AG04450 (cell line): ENCODE data around the gene UBE2H. TPM values are rescaled to one million over a fixed set of nuclear protein-coding genes. Genes with fewer than 3 reads are reported as not detected.

Experiments
- CTCF ChIA-PET: fragments of 300-600, 350-600 bp; formaldehyde crosslinking; extraction: SDS; loops from one replicate; lab custom pipeline; 2022; ENCODE audit warnings: antibody characterized with exemption, inconsistent platforms; lab: Charles Lee
- POLR2A ChIA-PET: fragments of 350-600 bp; formaldehyde crosslinking; extraction: SDS; loops from one replicate; lab custom pipeline; 2021; ENCODE audit warnings: antibody characterized with exemption, inconsistent platforms; lab: Yijun Ruan, JAX
- DNase-seq: peaks from one replicate; pipeline ENCODE4 v3.0.0-alpha.2; 2011; ENCODE audit warnings: low read depth, low spot score
- H3K27ac ChIP-seq: one replicate; pipeline ENCODE4 v1.5.1; 2012; ENCODE audit warnings: low read depth, low read length, control low read depth
- H3K27me3 ChIP-seq: one replicate; pipeline ENCODE4 v1.6.0; 2012; ENCODE audit warnings: low read length; ENCODE audit not compliant: control insufficient read depth, insufficient read depth
- H3K4me3 ChIP-seq: 2 replicates; pipeline ENCODE4 v1.5.1; 2011; ENCODE audit warnings: mild to moderate bottlenecking, low read depth, low read length, control low read depth
- H3K9me3 ChIP-seq: 2 replicates; pipeline ENCODE4 v1.5.1; 2012; ENCODE audit warnings: low read length; ENCODE audit not compliant: control insufficient read depth, insufficient read depth
- polyA plus RNA-seq: library from polyadenylated mRNA; depleted of rRNA; stranded (reverse); fragments of >200 nt; gene quantifications from 2 replicates; pipeline ENCODE4 v1.2.3, GENCODE V29; 2011
- TF ChIP-seq, protein P1 (sequence below): IDR thresholded peaks from 2 replicates; pipeline ENCODE4 v1.5.1; 2011; ENCODE audit warnings: low read depth, low read length, control low read depth, inconsistent platforms

UBE2H gene
- polyA plus RNA-seq, 1 experiment = 180 TPM

DNA sequence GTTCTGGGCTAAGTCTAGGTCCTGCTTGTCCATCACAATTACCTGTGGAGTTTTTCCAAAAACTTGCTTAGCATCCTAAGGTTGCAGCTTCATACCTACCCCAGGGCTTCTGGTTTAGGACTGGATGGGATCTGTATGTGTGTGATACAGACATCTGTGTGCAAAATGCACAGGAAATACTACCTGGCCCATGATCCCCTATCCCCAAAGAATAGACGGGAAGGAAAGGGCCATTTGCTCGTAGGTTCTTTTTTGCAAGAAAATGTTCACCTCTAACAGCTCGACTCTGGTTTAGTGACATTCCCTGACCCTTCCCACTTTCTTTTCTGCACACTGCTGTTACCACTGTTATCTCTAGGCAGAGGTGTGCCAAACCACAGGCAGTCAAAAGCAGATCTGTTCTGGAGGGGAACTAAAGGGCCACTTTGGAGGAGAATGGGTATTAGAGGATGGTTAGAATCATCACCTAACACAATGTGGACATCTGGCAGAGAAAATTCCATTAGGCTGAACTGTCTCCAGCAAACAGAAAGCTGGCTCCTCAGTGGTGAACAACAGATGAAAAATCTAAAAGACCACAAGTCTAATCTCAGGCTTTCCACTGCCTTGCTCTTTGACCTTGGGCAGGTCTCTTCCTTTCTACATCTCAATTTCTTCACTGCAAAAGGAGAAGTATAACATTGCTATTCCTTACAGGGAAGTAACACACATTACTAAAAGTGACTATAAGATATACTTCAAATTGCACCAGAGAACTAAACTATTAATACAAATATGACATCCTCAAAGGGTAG lies 107.4 kb downstream of the UBE2H start:
- Histone ChIP-seq H3K9me3 (no peaks in the 10 kb centered on the region), H3K27ac (peak overlapping the region; percentile 88), H3K27me3 (no peaks in the 10 kb centered on the region), H3K4me3 (peak overlapping the region; percentile 7; the same call in 1 of the 2 replicates)
- CTCF ChIA-PET = no interaction called here
- POLR2A ChIA-PET = interaction anchor here (1.3 to 1.8 kb wide), 3 partner anchors 10 to 104 kb away, joined by 5 to 10 read pairs (median 5); no protein-coding TSS in a partner anchor
- DNase-seq = no peak
- TF ChIP-seq, protein P1, sequence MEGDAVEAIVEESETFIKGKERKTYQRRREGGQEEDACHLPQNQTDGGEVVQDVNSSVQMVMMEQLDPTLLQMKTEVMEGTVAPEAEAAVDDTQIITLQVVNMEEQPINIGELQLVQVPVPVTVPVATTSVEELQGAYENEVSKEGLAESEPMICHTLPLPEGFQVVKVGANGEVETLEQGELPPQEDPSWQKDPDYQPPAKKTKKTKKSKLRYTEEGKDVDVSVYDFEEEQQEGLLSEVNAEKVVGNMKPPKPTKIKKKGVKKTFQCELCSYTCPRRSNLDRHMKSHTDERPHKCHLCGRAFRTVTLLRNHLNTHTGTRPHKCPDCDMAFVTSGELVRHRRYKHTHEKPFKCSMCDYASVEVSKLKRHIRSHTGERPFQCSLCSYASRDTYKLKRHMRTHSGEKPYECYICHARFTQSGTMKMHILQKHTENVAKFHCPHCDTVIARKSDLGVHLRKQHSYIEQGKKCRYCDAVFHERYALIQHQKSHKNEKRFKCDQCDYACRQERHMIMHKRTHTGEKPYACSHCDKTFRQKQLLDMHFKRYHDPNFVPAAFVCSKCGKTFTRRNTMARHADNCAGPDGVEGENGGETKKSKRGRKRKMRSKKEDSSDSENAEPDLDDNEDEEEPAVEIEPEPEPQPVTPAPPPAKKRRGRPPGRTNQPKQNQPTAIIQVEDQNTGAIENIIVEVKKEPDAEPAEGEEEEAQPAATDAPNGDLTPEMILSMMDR = no peak

DNA sequence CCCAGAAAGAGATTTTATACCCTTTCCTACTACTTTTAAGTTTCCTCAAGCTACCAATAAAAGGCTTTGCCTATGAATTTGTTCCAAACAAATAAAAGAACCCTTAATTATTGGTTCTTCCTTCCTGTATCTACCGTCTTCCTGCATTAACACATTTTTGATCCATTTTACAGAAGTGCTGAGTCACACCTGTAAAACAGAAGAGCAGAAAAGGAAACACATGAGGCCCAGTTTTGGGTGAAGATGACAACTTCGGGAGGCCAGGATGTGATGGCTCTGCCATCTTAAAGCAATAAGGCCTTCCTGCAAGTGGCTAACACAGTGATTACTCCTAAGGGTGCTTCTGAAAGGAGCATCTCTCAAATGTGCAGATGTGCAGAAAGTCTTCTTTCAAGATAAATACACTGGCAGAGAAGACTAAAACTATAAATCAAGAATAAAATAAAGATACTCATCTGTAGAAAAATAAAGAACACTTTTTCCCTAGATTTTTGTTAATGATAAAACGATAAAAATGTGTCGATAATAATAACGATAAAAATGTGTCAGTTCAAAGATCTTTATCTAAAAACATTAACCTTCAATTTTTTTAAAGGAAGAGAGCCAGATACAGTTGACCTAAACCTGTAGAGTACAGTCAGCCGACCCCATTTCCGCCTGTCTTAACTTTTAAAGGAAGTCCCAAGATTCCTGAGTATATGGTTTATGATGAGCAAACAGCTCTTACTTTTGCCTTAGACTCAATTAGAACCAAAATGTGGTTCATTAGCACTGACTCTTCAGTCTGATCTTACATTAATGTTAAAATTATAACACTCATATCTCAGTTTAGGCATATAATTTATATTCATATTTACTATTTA lies 108.6 kb downstream of the UBE2H start:
- no peaks in the 10 kb centered on the region for H3K27me3 ChIP-seq
- H3K9me3 ChIP-seq = no peaks in the 10 kb centered on the region
- DNase-seq = no peak
- H3K27ac ChIP-seq = no peak overlapping the region
- ChIA-PET POLR2A (interaction anchor here (0.6 to 1.1 kb wide), 2 partner anchors 105 to 207 kb away, joined by 3 to 5 read pairs; no protein-coding TSS in a partner anchor), CTCF (interaction anchor here (2.0 kb wide), 1 partner anchor 19 kb away, joined by 5 read pairs; no protein-coding TSS in a partner anchor)
- TF ChIP-seq, protein P1 = no peak
- H3K4me3 ChIP-seq = no peak overlapping the region

DNA sequence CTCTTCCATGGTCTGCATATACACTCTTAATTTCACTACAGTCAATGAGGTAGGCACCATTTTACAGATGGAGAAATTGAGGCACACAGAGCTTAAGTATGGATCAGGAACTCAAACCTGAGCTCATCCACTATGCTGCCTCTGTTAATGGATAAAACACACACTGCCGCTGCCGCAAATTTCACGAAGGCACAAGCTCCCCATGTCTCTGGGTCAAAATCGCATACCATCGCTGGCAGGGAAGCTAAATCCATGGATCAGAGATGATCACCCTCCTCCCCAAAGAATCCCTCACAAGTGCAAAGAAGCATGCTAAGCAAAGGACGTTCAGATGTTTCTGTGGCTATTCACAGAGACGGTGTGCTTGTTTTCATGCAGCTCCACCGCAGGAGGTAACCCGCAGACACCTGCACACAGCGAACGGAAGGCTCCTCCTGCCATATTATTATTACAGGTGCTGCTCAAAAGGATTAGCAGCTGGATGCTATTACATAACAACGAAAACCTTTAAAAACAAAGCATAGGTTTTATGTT lies 109.3 kb downstream of the UBE2H start:
- ChIA-PET CTCF (interaction anchor here (2.0 kb wide), 1 partner anchor 18 kb away, joined by 5 read pairs; no protein-coding TSS in a partner anchor), POLR2A (interaction anchor here (1.1 kb wide), 1 partner anchor 105 kb away, joined by 5 read pairs; no protein-coding TSS in a partner anchor)
- no peaks in the 10 kb centered on the region for H3K9me3 ChIP-seq
- no peak overlapping the region for H3K4me3 ChIP-seq
- no peak for DNase-seq
- no peaks in the 10 kb centered on the region for H3K27me3 ChIP-seq
- TF ChIP-seq, protein P1 = no peak
- no peak overlapping the region for H3K27ac ChIP-seq

DNA sequence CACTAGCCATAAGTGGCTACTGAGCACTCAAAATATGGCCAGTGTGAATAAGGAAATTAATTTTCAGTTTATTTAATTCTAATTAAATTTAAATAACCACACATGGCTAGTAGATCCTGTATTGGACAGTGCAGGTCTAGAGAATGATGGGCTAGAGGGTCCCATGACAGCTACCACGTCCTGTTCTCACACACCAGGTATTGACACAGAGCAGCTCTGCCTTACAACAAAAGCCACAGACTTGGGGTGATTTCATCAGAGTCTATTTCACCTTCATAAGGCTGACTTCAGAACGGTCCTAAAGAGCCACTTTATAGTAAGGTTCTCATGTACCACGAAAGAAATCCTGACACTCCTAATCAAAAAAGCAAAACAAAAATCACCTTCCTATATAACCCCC lies 111.3 kb downstream of the UBE2H start:
- H3K27ac ChIP-seq = no peak overlapping the region
- CTCF ChIA-PET = interaction anchor here (0.6 to 2.3 kb wide), 3 partner anchors 12 to 169 kb away, joined by 4 to 14 read pairs (median 9); no protein-coding TSS in a partner anchor
- TF ChIP-seq, protein P1 = no peak
- H3K9me3 ChIP-seq = no peaks in the 10 kb centered on the region
- no peaks in the 10 kb centered on the region for H3K27me3 ChIP-seq
- no peak overlapping the region for H3K4me3 ChIP-seq
- no peak for DNase-seq
- POLR2A ChIA-PET = interaction anchor here (0.6 to 1.5 kb wide), 2 partner anchors 14 to 168 kb away, joined by 3 read pairs; no protein-coding TSS in a partner anchor
